GM19238 (cell line): ENCODE results near the gene RAD51B.

Experiments used
- DNase-seq: peaks from one replicate; pipeline ENCODE4 v3.0.0; 2011; ENCODE audit warnings: low spot score; ENCODE audit not compliant: insufficient read length

The RAD51B gene

GRCh38 chr14:68542346-68542745, 722.8 kb downstream of the RAD51B start:
- no peak for DNase-seq

- no peak for DNase-seq
These were observed 723.9 kb downstream of the RAD51B start for GRCh38 chr14:68543516-68543915.

- DNase-seq: no peak
These were observed 724.7 kb downstream of the RAD51B start for GRCh38 chr14:68544081-68544892.

DNA sequence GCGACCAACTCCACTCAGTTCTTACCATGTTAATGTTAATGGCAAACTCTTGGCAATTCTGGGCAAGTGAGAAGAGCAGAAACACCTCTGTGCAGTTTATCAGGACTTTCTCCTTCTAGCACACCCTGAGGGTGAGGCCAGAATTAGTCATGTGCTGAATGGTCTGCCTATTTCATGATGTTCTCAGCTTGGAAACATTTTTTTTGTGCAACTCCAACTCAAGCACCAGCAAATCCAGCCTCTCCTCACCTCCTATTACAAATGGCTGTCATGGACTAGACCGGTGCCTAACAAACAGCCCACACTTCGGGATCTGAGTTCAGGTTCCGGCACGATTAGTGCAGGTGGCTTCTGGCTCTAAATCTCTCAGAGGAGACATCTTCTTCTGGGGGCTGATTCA, 727.3 kb downstream of the RAD51B start:
- no peak for DNase-seq

GRCh38 chr14:68547305-68548193, 728.0 kb downstream of the RAD51B start:
- no peak for DNase-seq

GRCh38 chr14:68548194-68549076, 728.9 kb downstream of the RAD51B start:
- DNase-seq: no peak

GRCh38 chr14:68550338-68550715, 730.7 kb downstream of the RAD51B start:
- DNase-seq: no peak

- no peak for DNase-seq
These were observed 731.6 kb downstream of the RAD51B start for GRCh38 chr14:68551045-68551683.

DNA sequence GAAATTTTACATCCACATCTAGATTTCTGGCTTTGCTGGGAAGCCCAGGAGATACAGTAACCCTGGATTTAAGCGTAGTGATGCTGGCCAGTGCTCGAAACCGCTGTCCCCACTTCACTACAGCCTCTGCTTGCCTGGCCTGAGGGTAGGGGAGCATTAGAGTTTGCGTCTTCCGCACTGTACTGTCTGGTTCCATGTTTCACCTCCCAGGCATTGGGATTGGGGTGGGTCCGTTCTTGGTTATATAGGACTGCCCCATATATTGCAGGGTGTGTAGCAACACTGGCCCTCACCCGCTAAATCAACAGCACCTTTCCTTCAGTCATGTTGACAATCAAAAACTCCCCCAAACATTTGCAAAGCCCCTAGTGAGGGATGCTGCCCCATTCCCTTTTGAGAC, 732.5 kb downstream of the RAD51B start:
- DNase-seq: no peak

DNA sequence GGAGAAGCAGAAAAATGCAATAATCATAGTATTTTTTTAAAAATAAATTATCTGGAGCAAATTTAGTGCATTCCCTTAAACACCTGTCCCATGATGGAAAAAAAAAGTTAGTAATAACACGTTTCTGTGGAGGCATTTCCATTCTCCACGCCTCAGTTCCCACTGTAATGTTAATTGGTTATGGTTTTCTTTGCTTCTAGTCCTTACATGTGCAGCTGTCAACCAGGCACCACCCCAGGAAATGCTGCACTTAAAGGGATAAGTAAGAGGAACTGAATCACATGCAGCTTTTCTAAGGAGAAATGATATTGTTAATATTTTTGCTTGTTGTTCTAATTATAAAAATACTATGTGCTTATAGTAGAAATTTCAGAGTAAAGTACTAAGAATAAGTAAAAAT, 733.0 kb downstream of the RAD51B start:
- no peak for DNase-seq

- no peak for DNase-seq
These were observed 733.7 kb downstream of the RAD51B start for GRCh38 chr14:68553311-68553710.

GRCh38 chr14:68554231-68554630, 734.7 kb downstream of the RAD51B start:
- no peak for DNase-seq

DNA sequence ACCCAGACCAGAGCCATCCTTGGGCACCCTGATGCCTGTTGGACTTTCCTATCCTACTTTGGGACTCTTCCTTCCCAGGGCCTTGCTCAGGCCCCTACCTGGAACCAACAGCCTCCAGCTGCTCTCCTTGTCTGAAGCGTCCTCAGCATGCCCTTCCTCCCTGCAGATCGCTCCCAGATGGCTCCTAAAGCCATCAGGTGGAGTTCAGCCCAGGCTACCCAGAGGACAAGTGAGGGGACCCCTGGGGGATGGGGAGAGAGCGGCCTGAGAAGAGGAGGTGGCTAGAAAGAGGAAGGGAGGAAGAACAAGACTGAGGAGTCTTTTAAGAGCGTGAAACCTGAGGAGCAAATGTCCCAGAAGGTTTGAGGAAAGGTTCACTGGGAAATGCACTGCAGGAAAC, 736.7 kb downstream of the RAD51B start:
- no peak for DNase-seq

DNA sequence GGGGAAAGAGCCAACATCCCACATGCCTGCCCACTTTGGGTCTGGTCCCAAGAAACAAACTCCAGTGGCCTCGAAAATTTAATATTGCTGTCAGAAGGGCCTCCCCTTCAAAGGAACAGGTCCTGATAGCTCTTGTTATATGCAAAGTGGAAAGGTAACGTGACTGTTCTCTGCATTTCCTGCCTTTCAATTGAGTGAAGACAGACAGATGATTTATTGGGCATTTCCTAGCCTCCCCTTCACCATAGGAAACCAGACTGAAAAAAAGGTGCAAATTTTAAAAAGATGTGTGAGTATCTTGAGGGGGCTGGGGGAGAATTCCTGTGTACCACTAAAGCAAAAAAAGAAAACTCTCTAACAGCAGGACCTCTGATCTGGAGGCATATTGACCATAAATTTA, 738.1 kb downstream of the RAD51B start:
- DNase-seq: no peak

DNA sequence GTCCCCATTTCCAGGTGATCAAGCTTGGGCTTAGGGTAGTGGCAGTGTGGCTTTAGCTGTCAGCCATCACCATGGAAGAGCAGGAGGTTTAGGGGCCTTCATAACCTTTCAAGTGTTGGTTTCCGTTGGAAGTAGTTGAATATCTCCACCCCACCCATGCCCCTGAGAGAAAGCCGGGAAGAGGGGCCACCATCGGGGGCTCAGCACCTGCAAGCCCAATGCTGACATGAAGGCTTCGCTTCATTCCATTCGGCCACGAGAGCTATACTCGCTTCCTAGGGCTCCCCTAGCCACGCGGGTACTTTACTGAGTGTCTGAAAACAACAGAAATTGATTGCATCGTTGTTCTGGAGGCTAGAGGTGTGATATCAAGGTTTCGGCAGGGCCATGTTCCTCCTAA, 738.5 kb downstream of the RAD51B start:
- DNase-seq: no peak

GRCh38 chr14:68559949-68560348, 740.4 kb downstream of the RAD51B start:
- DNase-seq: no peak

DNA sequence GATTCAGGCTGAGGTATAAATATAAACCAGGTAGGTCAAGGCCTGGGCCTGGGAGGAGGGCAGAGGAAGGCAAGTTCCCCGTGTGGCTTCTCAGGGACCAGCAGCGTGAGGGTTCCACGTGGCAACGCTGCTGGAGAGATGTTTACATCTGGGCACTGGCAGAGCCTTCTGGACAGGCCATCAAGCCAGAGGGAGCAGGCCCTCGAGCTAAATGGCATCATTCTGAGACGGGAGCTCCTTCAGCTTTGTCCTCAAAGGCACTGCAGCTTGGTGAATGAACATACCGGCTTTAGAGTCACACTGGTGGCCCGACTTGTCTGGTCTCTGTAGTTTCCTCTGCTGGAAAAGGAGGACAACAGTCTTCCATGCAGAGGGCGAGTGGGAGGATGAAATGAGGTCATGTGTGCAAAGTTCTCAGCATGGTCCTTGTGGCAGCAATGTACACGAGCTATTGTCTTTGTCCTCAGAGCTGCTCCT, 742.0 kb downstream of the RAD51B start:
- no peak for DNase-seq

- DNase-seq: no peak
These were observed 743.3 kb downstream of the RAD51B start for GRCh38 chr14:68562911-68563250.

- peak; percentile 20 for DNase-seq
These were observed 743.9 kb downstream of the RAD51B start for GRCh38 chr14:68563251-68564131.

GRCh38 chr14:68564191-68564825, 744.7 kb downstream of the RAD51B start:
- no peak for DNase-seq
